Measurements from ENCODE around the gene CLPSL2. TPM values are rescaled to one million over a fixed set of nuclear protein-coding genes. Genes with fewer than 3 reads are reported as not detected.
"Not testable (repeated sequence)": the region's sequence is repeated elsewhere in the genome, so short reads cannot be mapped to it uniquely, and the experiment has no call there.

The CLPSL2 gene
- total and polyA plus RNA-seq, 2 donors from 2014 or later, result not detected

- FAIRE-seq (no peak), DNase-seq (peak; percentile 94 to 99 (median 97))
- H3K4me3 ChIP-seq (ENCODE audit: low read length in 3 of 3), result peak overlapping the region; percentile 42 to 70 (median 66)
- TF ChIP-seq CTCF (IDR thresholded peaks at IDR 0.05; ENCODE audit: borderline replicate concordance, extremely low read depth, insufficient read depth), result no peak
- intact Hi-C loops (cut with DNase I), result no loop called here
- no peaks in the 10 kb centered on the region for H3K36me3 ChIP-seq (ENCODE audit: control insufficient read depth in 2 of 3, insufficient read depth in 3 of 3, low read length in 3 of 3)
- peaks cover 0 to 48% (median 46%) of the 10 kb centered on the region in 3 donors for H3K4me1 ChIP-seq (ENCODE audit: control insufficient read depth in 2 of 3, insufficient read depth in 2 of 3, low read depth in 1 of 3, low read length in 3 of 3)
- H3K27me3 ChIP-seq (ENCODE audit: control insufficient read depth, insufficient read depth, low read length), result no peaks in the 10 kb centered on the region
- no peaks in the 10 kb centered on the region for H3K9me3 ChIP-seq (ENCODE audit: control insufficient read depth in 2 of 3, insufficient read depth in 1 of 3, low read length in 3 of 3)
- H3K9ac ChIP-seq (ENCODE audit: low read length in 3 of 3), result peak overlapping the region in 1 of 3 donors; percentile 80
- peak overlapping the region; percentile 92 to 96 for H3K27ac ChIP-seq (ENCODE audit: low read depth in 2 of 2, low read length in 2 of 2)
These were observed 45.0 kb upstream of the CLPSL2 start for GRCh38 chr6:35731414-35731735.

- Histone ChIP-seq H3K9ac (ENCODE audit: low read length in 3 of 3) (peak overlapping the region in 2 of 3 donors; percentile 16 to 80), H3K4me3 (ENCODE audit: low read length in 3 of 3) (peak overlapping the region; percentile 42 to 70 (median 66)), H3K27ac (ENCODE audit: low read depth in 2 of 2, low read length in 2 of 2) (peak overlapping the region; percentile 92 to 96), H3K36me3 (ENCODE audit: control insufficient read depth in 2 of 3, insufficient read depth in 3 of 3, low read length in 3 of 3) (no peaks in the 10 kb centered on the region), H3K9me3 (ENCODE audit: control insufficient read depth in 2 of 3, insufficient read depth in 1 of 3, low read length in 3 of 3) (no peaks in the 10 kb centered on the region), H3K4me1 (ENCODE audit: control insufficient read depth in 2 of 3, insufficient read depth in 2 of 3, low read depth in 1 of 3, low read length in 3 of 3) (peaks cover 0 to 43% (median 41%) of the 10 kb centered on the region in 3 donors), H3K27me3 (ENCODE audit: control insufficient read depth, insufficient read depth, low read length) (no peaks in the 10 kb centered on the region)
- intact Hi-C loops (cut with DNase I), result no loop called here
- FAIRE-seq (no peak), DNase-seq (peak; percentile 93 to 99 (median 95))
- no peak for TF ChIP-seq CTCF (IDR thresholded peaks at IDR 0.05; ENCODE audit: borderline replicate concordance, extremely low read depth, insufficient read depth)
These were observed 44.5 kb upstream of the CLPSL2 start for GRCh38 chr6:35731736-35732532.

GRCh38 chr6:35733633-35734032 is 42.8 kb upstream of the CLPSL2 start:
- intact Hi-C loops (cut with DNase I), result no loop called here
- H3K36me3 ChIP-seq (ENCODE audit: control insufficient read depth in 2 of 3, insufficient read depth in 3 of 3, low read length in 3 of 3), result no peaks in the 10 kb centered on the region
- DNase-seq, result no peak
- no peak overlapping the region for H3K4me3 ChIP-seq (ENCODE audit: low read length in 3 of 3)
- H3K9ac ChIP-seq (ENCODE audit: low read length in 3 of 3), result peak overlapping the region in 1 of 3 donors; percentile 80
- H3K27me3 ChIP-seq (ENCODE audit: control insufficient read depth, insufficient read depth, low read length), result no peaks in the 10 kb centered on the region
- peaks cover 0 to 35% (median 29%) of the 10 kb centered on the region in 3 donors for H3K4me1 ChIP-seq (ENCODE audit: control insufficient read depth in 2 of 3, insufficient read depth in 2 of 3, low read depth in 1 of 3, low read length in 3 of 3)
- no peak overlapping the region for H3K27ac ChIP-seq (ENCODE audit: low read depth in 2 of 2, low read length in 2 of 2)
- TF ChIP-seq CTCF (IDR thresholded peaks at IDR 0.05; ENCODE audit: borderline replicate concordance, extremely low read depth, insufficient read depth), result no peak
- H3K9me3 ChIP-seq (ENCODE audit: control insufficient read depth in 2 of 3, insufficient read depth in 1 of 3, low read length in 3 of 3), result no peaks in the 10 kb centered on the region
- no peak for FAIRE-seq

- DNase-seq; FAIRE-seq; intact Hi-C loops (cut with DNase I); H3K4me3 ChIP-seq (ENCODE audit: low read length in 3 of 3); H3K36me3 ChIP-seq (ENCODE audit: control insufficient read depth in 2 of 3, insufficient read depth in 3 of 3, low read length in 3 of 3); H3K27ac ChIP-seq (ENCODE audit: low read depth in 2 of 2, low read length in 2 of 2); H3K27me3 ChIP-seq (ENCODE audit: control insufficient read depth, insufficient read depth, low read length); H3K9me3 ChIP-seq (ENCODE audit: control insufficient read depth in 2 of 3, insufficient read depth in 1 of 3, low read length in 3 of 3); H3K9ac ChIP-seq (ENCODE audit: low read length in 3 of 3): not testable (repeated sequence)
- peaks cover 0 to 29% (median 22%) of the 10 kb centered on the region in 3 donors for H3K4me1 ChIP-seq (ENCODE audit: control insufficient read depth in 2 of 3, insufficient read depth in 2 of 3, low read depth in 1 of 3, low read length in 3 of 3)
These were observed 42.1 kb upstream of the CLPSL2 start for GRCh38 chr6:35734319-35734718.
